Measurements from ENCODE around the gene EXT2. TPM values are rescaled to one million over a fixed set of nuclear protein-coding genes. Genes with fewer than 3 reads are reported as not detected.

EXT2 gene
- total RNA-seq, 4 donors from 2014 or later = 47.8 to 80.4 (median 68.0) TPM

GRCh38 chr11:44145011-44145775 lies 49.7 kb downstream of the EXT2 start:
- Histone ChIP-seq H3K4me3 (no peak overlapping the region), H3K27ac (replicated peaks in 1 of 4) (no peak overlapping the region), H3K36me3 (peaks cover 0 to 38% (median 0%) of the 10 kb centered on the region in 4 donors), H3K4me1 (peaks cover 0 to 28% (median 12%) of the 10 kb centered on the region in 4 donors), H3K27me3 (no peaks in the 10 kb centered on the region), H3K9me3 (no peaks in the 10 kb centered on the region)
- 73% methylated on average over 3 of the region's 3 CpGs for WGBS
- TF ChIP-seq POLR2AphosphoS5 (IDR thresholded peaks at IDR 0.05) (no peak), CTCF (IDR thresholded peaks at IDR 0.05) (no peak), POLR2A (IDR thresholded peaks at IDR 0.05; ENCODE audit: low read depth) (no peak), EP300 (IDR thresholded peaks at IDR 0.05) (no peak)
- intact Hi-C loops (cut with DNase I) = no loop called here
- DNase-seq (ENCODE audit: extremely low spot score) = no peak

DNA sequence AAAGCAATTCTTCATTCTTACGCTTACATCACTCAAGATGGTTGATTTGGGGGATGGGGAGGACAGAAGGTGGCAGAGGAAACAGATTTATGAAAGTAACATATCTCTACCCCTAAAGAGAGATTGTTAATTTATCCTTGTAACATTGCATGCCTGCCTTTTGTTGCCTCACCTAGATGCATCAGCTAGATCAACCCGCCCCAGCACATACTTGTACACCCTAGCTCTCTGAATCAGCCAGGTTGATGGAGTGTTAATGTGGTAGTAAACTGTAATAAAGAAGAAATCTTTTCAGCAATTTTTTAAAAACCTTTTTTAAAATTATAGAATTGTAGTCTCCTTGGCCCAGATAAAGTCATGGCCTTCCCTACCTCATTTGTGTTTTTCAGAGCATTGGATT lies 51.5 kb downstream of the EXT2 start:
- WGBS = 94% methylated on average over 2 of the region's 2 CpGs
- intact Hi-C loops (cut with DNase I) = no loop called here
- H3K9me3 ChIP-seq = no peaks in the 10 kb centered on the region

GRCh38 chr11:44147751-44148150 lies 52.3 kb downstream of the EXT2 start:
- no peak overlapping the region for H3K27ac ChIP-seq (replicated peaks in 1 of 4)
- 76% methylated on average over 3 of the region's 3 CpGs for WGBS
- peaks cover 0 to 22% (median 9%) of the 10 kb centered on the region in 4 donors for H3K4me1 ChIP-seq
- H3K4me3 ChIP-seq = no peak overlapping the region
- peaks cover 6 to 46% (median 7%) of the 10 kb centered on the region in 4 donors for H3K36me3 ChIP-seq
- TF ChIP-seq POLR2A (IDR thresholded peaks at IDR 0.05; ENCODE audit: low read depth) = no peak
- no peak for TF ChIP-seq CTCF (IDR thresholded peaks at IDR 0.05)
- TF ChIP-seq POLR2AphosphoS5 (IDR thresholded peaks at IDR 0.05) = no peak
- no peak for TF ChIP-seq EP300 (IDR thresholded peaks at IDR 0.05)
- DNase-seq (ENCODE audit: extremely low spot score) = no peak
- no peaks in the 10 kb centered on the region for H3K9me3 ChIP-seq
- intact Hi-C loops (cut with DNase I) = no loop called here
- H3K27me3 ChIP-seq = no peaks in the 10 kb centered on the region

More for the DNA sequence above, 51.5 kb downstream of the EXT2 start:
- no peaks in the 10 kb centered on the region for H3K27me3 ChIP-seq
- H3K36me3 ChIP-seq = peaks cover 6 to 45% (median 7%) of the 10 kb centered on the region in 4 donors
- peaks cover 0 to 22% (median 9%) of the 10 kb centered on the region in 4 donors for H3K4me1 ChIP-seq
- TF ChIP-seq POLR2A (IDR thresholded peaks at IDR 0.05; ENCODE audit: low read depth) = no peak
- no peak for TF ChIP-seq CTCF (IDR thresholded peaks at IDR 0.05)
- TF ChIP-seq POLR2AphosphoS5 (IDR thresholded peaks at IDR 0.05) = no peak
- no peak for TF ChIP-seq EP300 (IDR thresholded peaks at IDR 0.05)
- no peak overlapping the region for H3K4me3 ChIP-seq
- no peak for DNase-seq (ENCODE audit: extremely low spot score)
- no peak overlapping the region for H3K27ac ChIP-seq (replicated peaks in 1 of 4)

DNA sequence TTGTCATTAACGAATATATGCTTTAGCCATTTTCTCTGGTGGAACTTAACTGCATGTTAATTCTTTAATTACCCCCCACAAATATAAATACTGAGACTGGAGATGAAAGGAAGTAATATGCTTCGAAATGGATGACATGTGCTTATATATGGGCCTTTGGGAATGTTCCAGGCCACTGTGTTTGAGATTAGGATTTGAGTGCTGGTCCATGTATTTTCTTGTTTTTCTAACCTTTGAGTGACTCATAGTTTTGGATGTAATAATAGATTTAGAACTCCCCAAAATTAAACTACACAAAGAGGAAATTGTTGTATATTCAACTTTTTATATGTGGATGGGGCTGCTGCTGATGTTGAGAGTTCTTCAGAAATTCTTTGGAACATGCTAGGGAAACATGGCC lies 54.2 kb downstream of the EXT2 start:
- Histone ChIP-seq H3K9me3 (no peaks in the 10 kb centered on the region), H3K4me1 (peaks cover 0 to 15% (median 6%) of the 10 kb centered on the region in 4 donors), H3K27ac (replicated peaks in 1 of 4) (no peak overlapping the region), H3K27me3 (no peaks in the 10 kb centered on the region), H3K4me3 (no peak overlapping the region), H3K36me3 (peaks cover 6 to 28% (median 7%) of the 10 kb centered on the region in 4 donors)
- 91% methylated on average over 2 of the region's 2 CpGs for whole genome bisulfite sequencing
- intact Hi-C loops (cut with DNase I) = no loop called here
- no peak for TF ChIP-seq POLR2AphosphoS5 (IDR thresholded peaks at IDR 0.05)
- no peak for TF ChIP-seq EP300 (IDR thresholded peaks at IDR 0.05)
- no peak for TF ChIP-seq CTCF (IDR thresholded peaks at IDR 0.05)
- no peak for TF ChIP-seq POLR2A (IDR thresholded peaks at IDR 0.05; ENCODE audit: low read depth)
- DNase-seq (ENCODE audit: extremely low spot score) = no peak
